SHP77 treated with DMSO at 0.1 percent for 48 hours (cell line): ENCODE results near the gene FGGY.

Experiments
- DNase-seq: peaks from one replicate; lab custom pipeline; 2025; lab: John Stamatoyannopoulos, UW

The FGGY gene

GRCh38 chr1:59315529-59316463, 18.9 kb downstream of the FGGY start:
- DNase-seq, result no peak

GRCh38 chr1:59316497-59317128, 19.7 kb downstream of the FGGY start:
- no peak for DNase-seq

- DNase-seq, result no peak
Measured at GRCh38 chr1:59317343-59317742, 20.4 kb downstream of the FGGY start.

GRCh38 chr1:59317780-59318179, 20.9 kb downstream of the FGGY start:
- DNase-seq, result no peak

GRCh38 chr1:59318271-59318860, 21.5 kb downstream of the FGGY start:
- no peak for DNase-seq

- DNase-seq, result no peak
Measured at GRCh38 chr1:59322394-59322793, 25.5 kb downstream of the FGGY start.

- DNase-seq, result no peak
Measured at GRCh38 chr1:59322814-59323213, 25.9 kb downstream of the FGGY start.

- no peak for DNase-seq
Measured at GRCh38 chr1:59323879-59324278, 27.0 kb downstream of the FGGY start.

GRCh38 chr1:59328353-59328752, 31.5 kb downstream of the FGGY start:
- no peak for DNase-seq

GRCh38 chr1:59329412-59330053, 32.6 kb downstream of the FGGY start:
- no peak for DNase-seq

GRCh38 chr1:59331686-59332620, 35.1 kb downstream of the FGGY start:
- DNase-seq, result no peak

GRCh38 chr1:59332983-59333382, 36.1 kb downstream of the FGGY start:
- DNase-seq, result no peak

GRCh38 chr1:59333626-59334277, 36.9 kb downstream of the FGGY start:
- no peak for DNase-seq

- DNase-seq, result no peak
Measured at GRCh38 chr1:59340411-59341307, 43.8 kb downstream of the FGGY start.

GRCh38 chr1:59342801-59343575, 46.1 kb downstream of the FGGY start:
- no peak for DNase-seq

GRCh38 chr1:59343576-59343840, 46.6 kb downstream of the FGGY start:
- DNase-seq, result no peak

- DNase-seq, result no peak
Measured at GRCh38 chr1:59345221-59345620, 48.3 kb downstream of the FGGY start.

- DNase-seq, result no peak
Measured at GRCh38 chr1:59346429-59346828, 49.5 kb downstream of the FGGY start.

- no peak for DNase-seq
Measured at GRCh38 chr1:59349101-59349500, 52.2 kb downstream of the FGGY start.
